ENCODE measurements around the gene ZNF493.

GRCh38 chr19:21362291-21362690 is 34.6 kb upstream of the ZNF493 start:
- TF ChIP-seq CTCF (conservative IDR thresholded peaks at IDR 0.05 in 1 of 2, IDR thresholded peaks at IDR 0.05 in 1 of 2; ENCODE audit: extremely low read depth in 1 of 2, insufficient read depth in 1 of 2, low read depth in 1 of 2, low read length in 2 of 2) (no peak), EZH2 (IDR thresholded peaks at IDR 0.05; ENCODE audit: borderline replicate concordance, low read length) (no peak)

Measured in mammary epithelial cell (primary cell).